Hepatocyte (in vitro differentiated cells): Measurements from ENCODE around the gene DEFB126. TPM values are rescaled to one million over a fixed set of nuclear protein-coding genes. Genes with fewer than 3 reads are reported as not detected.

ENCODE experiments used
- DNase-seq: peaks from one replicate; pipeline ENCODE4 v3.0.0-alpha.2; 2016; ENCODE audit warnings: low spot score
- H2AFZ ChIP-seq: fragments of 200-600 bp; sonication (generic); 2 replicates; pipeline ENCODE4 v1.6.0; 2016; ENCODE audit warnings: antibody characterized with exemption, mild to moderate bottlenecking
- H3K27ac ChIP-seq: fragments of 200-600 bp; sonication (generic); 2 replicates; pipeline ENCODE4 v1.5.1; 2016; ENCODE audit warnings: mild to moderate bottlenecking
- H3K27me3 ChIP-seq: fragments of 200-600 bp; sonication (generic); 2 replicates; pipeline ENCODE4 v1.6.1; 2016
- H3K36me3 ChIP-seq: fragments of 200-600 bp; sonication (generic); replicated peaks from 2 replicates; pipeline ENCODE4 v1.5.1; 2016; ENCODE audit warnings: low read depth; ENCODE audit not compliant: insufficient read depth
- H3K4me1 ChIP-seq: fragments of 200-600 bp; sonication (generic); 2 replicates; pipeline ENCODE4 v1.5.1; 2016; ENCODE audit warnings: mild to moderate bottlenecking, moderate library complexity; ENCODE audit not compliant: insufficient read depth
- H3K4me2 ChIP-seq: fragments of 200-600 bp; sonication (generic); 2 replicates; pipeline ENCODE4 v1.6.0; 2016
- H3K4me3 ChIP-seq: fragments of 200-600 bp; sonication (generic); 2 replicates; pipeline ENCODE4 v1.5.1; 2016; ENCODE audit warnings: mild to moderate bottlenecking
- H3K79me2 ChIP-seq: fragments of 200-600 bp; sonication (generic); 2 replicates; pipeline ENCODE4 v1.6.0; 2017; ENCODE audit warnings: mild to moderate bottlenecking
- H3K9me2 ChIP-seq: fragments of 200-600 bp; sonication (generic); replicated peaks from 2 replicates; pipeline ENCODE4 v1.6.0; 2017; ENCODE audit warnings: mild to moderate bottlenecking; ENCODE audit not compliant: insufficient read depth
- H3K9me3 ChIP-seq: fragments of 200-600 bp; sonication (generic); 2 replicates; pipeline ENCODE4 v1.5.1; 2016; ENCODE audit warnings: low read depth, mild to moderate bottlenecking
- H4K20me1 ChIP-seq: fragments of 200-600 bp; sonication (generic); 2 replicates; pipeline ENCODE4 v1.6.0; 2016; ENCODE audit warnings: mild to moderate bottlenecking; ENCODE audit not compliant: insufficient read depth, poor library complexity, severe bottlenecking
- CTCF ChIP-seq: fragments of 200-600 bp; sonication (generic); IDR thresholded peaks from 2 replicates; pipeline ENCODE4 v1.5.1; 2016; ENCODE audit warnings: antibody characterized with exemption, mild to moderate bottlenecking; ENCODE audit not compliant: poor library complexity
- EZH2 ChIP-seq: fragments of 200-600 bp; sonication (generic); IDR thresholded peaks from 2 replicates; pipeline ENCODE4 v1.6.1; 2016; ENCODE audit warnings: antibody characterized with exemption, mild to moderate bottlenecking, borderline replicate concordance
- EZH2phosphoT487 ChIP-seq: fragments of 200-600 bp; sonication (generic); IDR thresholded peaks from one replicate; pipeline ENCODE4 v1.6.1; 2018; ENCODE audit warnings: antibody characterized with exemption, mild to moderate bottlenecking, low read depth, moderate library complexity; ENCODE audit not compliant: unreplicated experiment, severe bottlenecking
- WGBS: methylation state at CpG from one replicate; pipeline ENCODE4 v1.1.6; 2016; ENCODE audit warnings: low lambda C conversion rate; ENCODE audit errors: missing lambda C conversion rate; 5-methylcytosine and 5-hydroxymethylcytosine counted together
- polyA plus RNA-seq: library from polyadenylated mRNA; unstranded; fragments of >200 nt; fragmentation: Nextera tagmentation; extraction: Ambion mirVana; gene quantifications from 2 replicates; pipeline ENCODE4 v1.2.1, GENCODE V29; 2016
- total RNA-seq: library from RNA; depleted of rRNA; stranded (reverse); fragments of >200 nt; gene quantifications from 2 replicates; pipeline ENCODE4 v1.2.3, GENCODE V29; 2014

Gene DEFB126
- total and polyA plus RNA-seq, 2 experiments from 2014 or later: not detected

GRCh38 chr20:189611-190010, 47.2 kb downstream of the DEFB126 start, which contains the start of gene DEFB128:
DEFB128 (minus strand) TSS chr20:189711; CDS start chr20:189623, 88 bp downstream.
- 69% methylated on average over 7 of the region's 7 CpGs for WGBS

More at GRCh38 chr20:189611-190010, 47.2 kb downstream of the DEFB126 start, which contains the start of gene DEFB128:
- H4K20me1 ChIP-seq: no peaks in the 10 kb centered on the region
- H3K27ac ChIP-seq: no peak within 1 kb of the TSS
- H3K9me3 ChIP-seq: no peaks in the 10 kb centered on the region
- H3K9me2 ChIP-seq: no peaks in the 10 kb centered on the region
- H3K79me2 ChIP-seq: no peaks in the 10 kb centered on the region
- H3K4me1 ChIP-seq: no peaks in the 10 kb centered on the region
- H3K4me2 ChIP-seq: no peak within 1 kb of the TSS
- no peak within 1 kb of the TSS for H3K4me3 ChIP-seq
- H2AFZ ChIP-seq: no peak within 1 kb of the TSS
- DNase-seq: no peak
- no peaks in the 10 kb centered on the region for H3K36me3 ChIP-seq
- TF ChIP-seq EZH2 (no peak), CTCF (no peak), EZH2phosphoT487 (no peak)
- H3K27me3 ChIP-seq: no peaks in the 10 kb centered on the region

Other genes with a start within 250 kb of the DEFB126 start
- gene DEFB125, start 54.9 kb upstream of the DEFB126 start, total RNA-seq: not detected in 2 replicates
- gene DEFB125, start 54.9 kb upstream of the DEFB126 start, polyA plus RNA-seq: not detected in 2 replicates
- not detected in 2 replicates for gene DEFB127, start 14.9 kb downstream of the DEFB126 start, total RNA-seq
- not detected in 2 replicates for gene DEFB127, start 14.9 kb downstream of the DEFB126 start, polyA plus RNA-seq
- not detected in 2 replicates for gene DEFB128, start 47.1 kb downstream of the DEFB126 start, total RNA-seq
- not detected in 2 replicates for gene DEFB128, start 47.1 kb downstream of the DEFB126 start, polyA plus RNA-seq
- not detected in 2 replicates for gene DEFB129, start 84.7 kb downstream of the DEFB126 start, total RNA-seq
- gene DEFB129, start 84.7 kb downstream of the DEFB126 start, polyA plus RNA-seq: not detected in 2 replicates
- not detected in 2 replicates for gene DEFB132, start 115.1 kb downstream of the DEFB126 start, total RNA-seq
- not detected in 2 replicates for gene DEFB132, start 115.1 kb downstream of the DEFB126 start, polyA plus RNA-seq
- 2.9 and 3.5 TPM in 2 replicates for gene C20orf96, start 148.2 kb downstream of the DEFB126 start, total RNA-seq
- gene C20orf96, start 148.2 kb downstream of the DEFB126 start, polyA plus RNA-seq: 10.6 and 14.0 TPM in 2 replicates
- 27.4 and 30.0 TPM in 2 replicates for gene ZCCHC3, start 155.0 kb downstream of the DEFB126 start, total RNA-seq
- gene ZCCHC3, start 155.0 kb downstream of the DEFB126 start, polyA plus RNA-seq: 22.8 and 29.0 TPM in 2 replicates
- 6.3 and 6.9 TPM in 2 replicates for gene SOX12, start 183.0 kb downstream of the DEFB126 start, total RNA-seq
- 15.4 and 16.2 TPM in 2 replicates for gene SOX12, start 183.0 kb downstream of the DEFB126 start, polyA plus RNA-seq
- 29.8 and 32.0 TPM in 2 replicates for gene NRSN2, start 204.5 kb downstream of the DEFB126 start, total RNA-seq
- gene NRSN2, start 204.5 kb downstream of the DEFB126 start, polyA plus RNA-seq: 65.3 and 68.1 TPM in 2 replicates
- 39.2 and 47.5 TPM in 2 replicates for gene TRIB3, start 238.2 kb downstream of the DEFB126 start, total RNA-seq
- gene TRIB3, start 238.2 kb downstream of the DEFB126 start, polyA plus RNA-seq: 43.7 and 45.9 TPM in 2 replicates